ENCODE data around the gene FCHSD2.

Gene FCHSD2

DNA sequence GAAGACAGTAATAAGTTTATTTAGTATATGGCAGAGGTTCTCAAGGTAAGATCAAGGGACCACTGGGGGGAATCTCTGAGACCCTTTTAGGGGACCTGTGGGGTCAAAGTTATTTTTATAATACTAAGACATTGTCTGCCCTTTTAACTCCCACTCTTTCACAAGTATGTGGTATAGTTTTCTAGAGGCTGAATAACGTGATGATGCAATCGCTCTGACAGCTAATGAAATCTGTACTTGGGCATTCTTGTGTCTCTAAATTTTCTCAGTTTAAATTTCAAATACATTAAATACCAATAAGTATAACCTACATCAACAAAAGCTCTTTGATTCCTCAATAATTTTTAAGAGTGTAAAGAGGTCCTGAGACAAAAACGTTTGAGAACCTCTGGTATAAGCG, 180.0 kb downstream of the FCHSD2 start:
- DNase-seq = no peak

DNA sequence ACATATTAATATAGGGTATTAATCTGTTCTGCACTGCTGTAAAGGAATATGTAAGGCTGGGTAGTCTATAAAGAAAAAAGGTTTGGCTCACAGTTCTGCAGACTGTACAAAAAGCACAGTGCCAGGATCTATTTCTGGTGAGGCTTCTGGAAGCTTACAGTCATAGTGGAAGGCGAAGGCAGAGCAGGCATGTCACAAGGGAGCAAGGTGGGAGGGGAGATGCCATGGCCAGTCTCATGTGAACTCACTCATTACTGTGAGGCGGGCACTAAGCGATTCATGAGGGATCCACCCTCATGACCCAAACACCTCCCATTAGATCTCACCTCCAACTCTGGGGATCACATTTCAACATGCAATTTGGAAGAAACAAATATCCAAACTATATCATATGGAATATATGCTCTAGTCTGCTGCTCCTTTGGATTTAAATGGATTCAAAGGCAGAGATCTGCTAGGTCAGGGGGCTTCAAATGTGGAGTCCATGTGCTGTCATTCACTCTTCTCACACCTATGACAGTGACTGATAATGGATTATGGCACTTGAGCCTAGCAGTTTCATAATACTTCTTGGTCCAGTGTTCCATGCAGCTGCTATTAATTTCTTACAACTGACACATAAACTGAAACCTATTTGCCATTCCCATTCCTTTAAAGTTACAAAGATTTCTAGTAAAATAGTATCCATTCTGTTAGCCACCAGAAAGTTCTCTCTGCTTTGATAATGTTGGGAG, 182.0 kb downstream of the FCHSD2 start:
- DNase-seq = no peak

GRCh38 chr11:72958791-72959190, 183.3 kb downstream of the FCHSD2 start:
- DNase-seq = no peak

DNA sequence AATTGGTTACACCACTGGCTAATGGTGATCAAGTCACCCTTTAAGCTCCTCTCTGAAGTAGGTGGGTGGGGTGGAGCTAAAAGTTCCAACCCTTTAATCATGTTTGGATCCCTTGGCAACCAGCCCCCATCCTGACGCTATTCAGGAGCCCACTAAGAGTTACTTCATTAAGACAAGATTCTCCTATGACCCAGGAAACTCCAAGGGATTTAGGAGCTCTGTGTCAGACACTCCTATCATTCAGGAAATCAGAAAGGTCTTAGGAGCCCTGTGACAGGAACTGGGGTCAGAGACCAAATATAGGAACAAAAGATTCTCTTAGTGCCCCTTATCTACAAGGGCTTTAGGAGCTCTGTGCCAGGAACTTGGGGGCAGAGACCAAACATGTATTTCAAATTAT, 186.7 kb downstream of the FCHSD2 start:
- DNase-seq = no peak

DNA sequence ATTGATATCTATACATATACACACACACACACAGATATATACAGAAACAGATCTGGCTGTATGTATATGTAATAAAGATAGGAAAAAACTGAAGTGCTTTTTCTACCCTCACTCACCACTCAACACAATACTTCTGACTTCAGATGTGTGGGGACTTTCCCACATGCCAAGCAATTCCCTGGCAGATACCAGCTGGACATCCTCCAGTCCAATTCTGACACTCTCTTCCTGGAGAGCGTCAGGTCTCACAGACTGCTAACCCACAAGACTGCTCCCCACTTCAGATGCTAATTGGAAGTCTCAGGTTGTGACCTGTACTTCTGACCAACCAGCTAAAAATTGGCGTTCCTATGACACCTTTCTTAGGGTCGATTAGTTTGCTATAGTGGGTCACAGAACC, 187.3 kb downstream of the FCHSD2 start:
- no peak for DNase-seq

DNA sequence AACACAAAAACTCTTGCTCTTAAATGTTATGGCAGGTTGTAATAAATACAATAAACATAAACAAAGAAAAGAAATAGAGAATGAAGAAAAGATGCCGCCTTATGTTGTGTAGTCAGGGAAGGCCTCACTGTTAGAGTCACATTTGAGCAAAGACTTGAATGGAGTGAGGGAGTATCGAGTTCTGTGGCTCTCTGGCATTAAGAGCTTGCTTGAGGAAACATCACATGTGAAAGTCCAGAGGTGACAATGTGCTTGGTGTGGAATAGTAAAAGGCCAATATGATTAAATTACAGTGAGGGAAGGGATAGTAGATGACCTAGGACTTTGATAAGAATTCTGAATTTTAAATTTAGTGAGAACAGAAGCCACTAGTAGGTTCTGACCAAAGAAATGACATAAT, 188.5 kb downstream of the FCHSD2 start:
- DNase-seq = no peak

DNA sequence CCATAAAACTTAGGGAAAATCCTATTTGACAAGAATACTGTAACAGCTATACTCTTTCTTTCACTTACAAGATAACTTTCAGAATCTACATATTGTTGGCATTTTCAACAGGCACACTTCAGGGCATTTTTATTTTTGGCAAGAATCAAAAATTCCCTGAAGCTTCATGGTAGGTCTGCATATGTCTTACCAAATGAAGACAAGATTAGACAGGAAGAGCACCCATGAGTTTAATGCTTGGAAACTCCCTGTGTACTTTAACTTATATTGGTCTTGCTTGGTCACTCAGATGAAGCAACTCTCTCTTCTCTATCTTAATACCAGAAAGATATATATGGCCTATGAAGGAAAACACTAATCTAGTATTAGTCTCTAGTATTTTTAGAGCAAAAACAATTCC, 190.2 kb downstream of the FCHSD2 start:
- DNase-seq = no peak

DNA sequence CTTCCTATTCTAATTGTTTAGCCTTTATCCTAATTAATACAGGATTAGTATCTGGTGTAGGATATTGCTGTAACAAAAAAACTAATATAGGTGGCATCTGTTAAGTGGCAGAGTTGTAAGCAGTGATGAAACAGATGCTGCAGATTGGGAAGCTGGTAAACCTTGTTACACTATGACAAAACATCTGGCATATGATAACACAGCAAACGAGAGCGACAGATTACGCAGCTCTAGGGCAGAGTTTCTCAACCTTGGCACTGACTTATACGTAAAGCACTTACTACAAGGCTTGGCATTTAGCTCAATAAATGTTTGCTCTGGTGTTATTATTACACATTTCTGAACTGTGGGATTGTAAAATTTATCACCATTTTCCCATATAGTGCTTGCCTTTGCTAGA, 190.9 kb downstream of the FCHSD2 start:
- DNase-seq = no peak

- DNase-seq = no peak
These were observed 191.4 kb downstream of the FCHSD2 start for GRCh38 chr11:72950685-72951084.

DNA sequence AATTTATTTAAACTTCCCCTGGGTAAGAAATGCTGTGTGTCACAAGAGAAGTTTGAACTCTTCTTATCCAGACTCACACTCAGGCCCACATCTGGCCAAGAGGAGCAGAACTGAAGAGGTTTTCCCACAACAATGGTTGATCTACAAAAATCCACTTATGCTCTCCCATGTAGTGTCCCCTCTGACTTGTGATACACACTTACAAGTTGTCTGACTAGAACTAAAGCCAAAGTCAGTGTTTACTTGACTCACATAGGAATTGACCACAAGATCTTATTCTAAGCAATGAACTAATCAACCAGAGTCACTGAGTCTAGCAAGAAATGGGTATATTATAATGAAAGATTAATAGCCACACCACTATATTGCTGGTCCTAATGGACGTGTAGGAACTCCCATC, 194.9 kb downstream of the FCHSD2 start:
- no peak for DNase-seq

GRCh38 chr11:72943664-72944063, 198.5 kb downstream of the FCHSD2 start:
- no peak for DNase-seq

- DNase-seq = no peak
These were observed 201.7 kb downstream of the FCHSD2 start for GRCh38 chr11:72940417-72940816.

DNA sequence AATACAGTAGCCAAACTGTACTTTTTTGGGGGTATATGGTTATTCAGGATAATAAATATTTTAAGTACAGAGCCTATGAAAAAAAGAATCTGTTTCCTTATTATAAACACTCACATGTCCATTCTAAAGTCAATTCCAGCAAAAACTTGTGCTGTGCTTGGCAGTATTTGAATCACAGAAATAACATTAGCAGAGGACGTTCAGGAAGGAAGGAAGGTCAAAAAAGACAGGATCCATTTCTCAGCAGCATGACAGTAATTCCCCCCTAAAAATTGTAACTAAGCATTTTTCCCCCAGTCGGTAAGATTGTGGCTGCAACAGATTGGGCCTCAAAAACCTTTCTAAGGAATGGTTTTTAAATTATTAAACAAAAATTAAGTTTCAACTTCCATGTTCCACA, 203.1 kb downstream of the FCHSD2 start:
- DNase-seq = no peak

DNA sequence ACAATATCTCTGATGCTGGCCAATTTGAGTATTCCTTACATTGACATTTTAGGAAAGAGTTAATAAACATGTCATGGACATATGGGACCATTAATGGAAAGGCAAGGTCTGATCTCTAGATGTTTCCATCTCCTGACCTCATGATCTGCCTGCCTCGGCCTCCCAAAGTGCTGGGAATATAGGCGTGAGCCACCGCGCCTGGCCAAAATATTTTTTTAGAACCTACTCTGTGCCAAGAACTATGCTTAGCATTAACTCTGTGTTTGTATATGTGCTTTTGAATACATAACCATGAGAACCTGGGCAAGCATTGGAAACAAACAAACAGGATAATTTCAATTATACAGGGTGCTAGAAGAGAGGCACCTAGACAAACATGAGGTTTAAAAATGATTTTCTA, 204.7 kb downstream of the FCHSD2 start:
- no peak for DNase-seq

DNA sequence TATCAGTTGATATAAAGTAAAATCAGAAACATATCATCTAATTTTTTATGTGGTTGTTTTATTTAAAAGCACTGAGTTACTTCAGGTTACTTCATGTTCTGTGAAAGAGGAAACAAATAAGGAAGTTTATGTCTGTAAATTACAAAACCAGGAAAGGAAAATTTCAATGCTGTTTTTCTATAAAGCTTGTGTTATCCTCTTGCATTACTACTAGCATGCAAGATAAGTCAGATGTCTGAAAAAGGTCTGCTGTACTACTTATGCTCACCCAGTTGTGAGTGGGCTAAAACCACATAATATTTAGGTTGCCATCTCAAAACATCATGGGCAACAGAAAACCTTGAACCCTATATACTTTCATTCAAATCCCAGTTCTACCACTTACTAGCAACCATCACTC, 206.4 kb downstream of the FCHSD2 start:
- DNase-seq = no peak

DNA sequence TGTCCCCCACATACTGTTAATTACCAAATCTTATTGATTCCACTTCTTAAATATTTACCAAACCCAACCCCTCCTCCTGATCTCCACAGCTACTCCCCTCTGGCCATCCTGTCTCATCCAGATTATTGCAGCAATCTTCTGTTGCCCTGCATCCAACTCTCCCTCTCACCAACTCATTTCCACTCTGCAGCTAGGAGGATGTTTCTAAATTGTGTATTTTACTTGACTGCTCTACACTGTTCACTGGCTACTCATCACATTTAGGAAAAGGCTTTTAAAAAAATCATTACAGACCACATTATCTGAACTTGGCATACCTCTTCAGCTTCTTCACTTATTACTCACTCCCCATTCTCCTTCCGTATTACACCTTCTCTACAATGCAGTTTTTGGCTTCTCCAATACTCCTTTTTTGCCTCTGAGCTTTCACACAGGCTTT, 210.0 kb downstream of the FCHSD2 start:
- no peak for DNase-seq

GRCh38 chr11:72930008-72930407, 212.1 kb downstream of the FCHSD2 start:
- no peak for DNase-seq

GRCh38 chr11:72929256-72929655, 212.9 kb downstream of the FCHSD2 start:
- DNase-seq = no peak

GRCh38 chr11:72927380-72927779, 214.7 kb downstream of the FCHSD2 start:
- no peak for DNase-seq

DNA sequence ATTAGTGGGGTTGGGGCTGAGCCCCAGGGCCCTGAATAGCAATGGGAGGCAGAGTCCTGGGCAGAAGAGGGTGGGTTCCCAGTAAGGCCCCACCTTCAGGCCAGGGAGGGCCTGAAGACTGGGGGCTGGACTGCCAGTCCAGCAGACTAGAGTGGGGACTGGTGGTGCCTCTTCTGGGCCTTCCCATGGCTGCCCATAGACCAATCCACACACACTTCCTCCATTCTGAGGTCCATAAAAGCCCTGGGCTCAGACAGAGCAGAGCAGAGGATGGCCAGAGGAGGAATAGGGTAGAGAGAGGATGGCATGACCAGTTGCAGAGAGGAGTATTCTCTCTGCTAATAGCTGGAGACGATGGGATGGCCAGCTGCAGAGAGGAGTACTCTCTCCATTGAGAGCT, 216.0 kb downstream of the FCHSD2 start:
- no peak for DNase-seq

DNA sequence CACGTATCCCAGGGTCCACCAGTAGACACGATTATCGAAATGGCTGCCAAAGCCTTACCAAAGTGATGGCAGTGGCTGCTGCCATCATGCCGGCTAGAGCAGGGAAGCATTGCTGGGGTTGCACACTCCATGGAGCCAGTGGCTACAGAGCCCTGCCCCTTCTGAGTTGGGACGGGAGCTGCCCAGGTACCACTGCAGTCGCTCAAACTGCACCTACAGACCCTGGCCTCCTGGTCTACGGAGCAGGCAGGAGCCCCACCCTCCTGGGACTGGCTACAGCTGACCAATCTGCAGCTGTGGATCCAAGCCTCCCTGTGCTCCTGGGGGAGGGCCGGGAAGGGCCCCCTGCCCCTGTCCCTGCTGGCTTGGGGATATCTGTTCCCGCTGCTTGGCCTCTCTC, 216.5 kb downstream of the FCHSD2 start:
- DNase-seq = no peak

GRCh38 chr11:72924568-72925190, 217.4 kb downstream of the FCHSD2 start:
- no peak for DNase-seq

DNA sequence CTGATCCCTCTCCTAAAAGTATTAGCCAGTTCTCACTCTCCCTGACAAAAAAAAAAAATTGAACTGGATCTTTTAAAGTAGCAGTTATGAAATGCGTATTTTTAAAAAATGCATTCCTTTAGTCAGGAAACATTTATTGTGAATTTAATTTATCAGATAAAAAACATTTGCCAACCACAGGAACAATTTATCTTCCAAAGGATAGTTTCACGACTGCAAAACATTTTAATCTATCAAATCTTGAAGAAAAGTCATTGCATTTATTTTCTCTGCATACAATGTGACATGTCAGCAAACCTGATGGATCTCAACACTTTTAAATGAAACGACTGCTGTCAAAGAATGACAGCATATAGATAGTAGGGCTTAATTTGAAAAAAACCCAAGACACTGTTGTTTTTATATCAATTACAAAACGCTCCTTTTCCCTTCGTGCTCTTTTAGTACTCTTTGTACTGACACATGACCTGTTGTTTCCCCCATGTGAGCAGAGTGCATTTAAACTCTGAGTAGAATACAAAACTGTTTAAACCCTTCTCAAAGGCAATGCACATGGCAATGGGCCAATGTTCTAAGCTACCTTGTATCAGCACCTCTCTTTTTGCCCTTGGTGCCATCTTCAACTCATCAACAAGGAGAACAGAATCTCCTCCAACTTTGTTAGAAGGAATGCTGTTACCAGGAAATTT, 220.9 kb downstream of the FCHSD2 start:
- DNase-seq = no peak

- no peak for DNase-seq
These were observed 222.1 kb downstream of the FCHSD2 start for GRCh38 chr11:72920001-72920400.
